Measurements from ENCODE around the gene KCNAB2. TPM values are rescaled to one million over a fixed set of nuclear protein-coding genes. Genes with fewer than 3 reads are reported as not detected.

The KCNAB2 gene
- total RNA-seq, 1 donor = 4.0 TPM

GRCh38 chr1:6145396-6145750 lies 99.7 kb downstream of the KCNAB2 start:
- no peak overlapping the region for H3K4me3 ChIP-seq (ENCODE audit: low read depth, low read length)
- no peak for DNase-seq (ENCODE audit: low read depth)
- TF ChIP-seq CTCF (IDR thresholded peaks at IDR 0.05; ENCODE audit: insufficient read depth, low read length) = no peak

DNA sequence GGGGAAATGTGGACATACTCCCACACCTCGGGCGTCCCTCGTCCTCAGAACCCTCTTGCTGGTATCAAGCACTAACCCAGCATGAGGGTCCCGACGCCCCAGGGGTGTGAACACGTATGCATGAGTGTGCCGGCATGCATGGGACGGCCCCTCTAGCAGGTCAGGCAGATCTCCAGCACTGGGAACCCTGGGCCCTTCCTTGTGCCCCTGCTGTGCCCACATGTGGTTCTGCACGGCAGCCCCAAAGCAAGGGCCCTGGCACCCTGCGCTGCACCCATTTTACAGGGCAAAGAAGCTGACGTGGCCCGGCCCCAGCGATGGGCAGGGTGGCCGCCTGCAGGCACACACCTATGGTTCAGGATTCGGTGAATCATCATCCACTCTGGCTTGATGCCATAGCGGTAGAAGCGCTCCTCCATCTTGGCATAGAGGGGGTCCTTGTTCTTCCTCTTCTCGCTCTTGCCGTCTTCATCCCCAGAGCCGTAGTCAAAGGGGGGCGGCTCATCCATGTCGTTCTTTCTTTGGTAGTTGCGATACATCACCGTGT lies 100.2 kb downstream of the KCNAB2 start:
- H3K4me3 ChIP-seq (ENCODE audit: low read depth, low read length) = no peak overlapping the region
- TF ChIP-seq CTCF (IDR thresholded peaks at IDR 0.05; ENCODE audit: insufficient read depth, low read length) = no peak
- DNase-seq (ENCODE audit: low read depth) = no peak

- no peak for DNase-seq (ENCODE audit: low read depth)
- no peak for TF ChIP-seq CTCF (IDR thresholded peaks at IDR 0.05; ENCODE audit: insufficient read depth, low read length)
- no peak overlapping the region for H3K4me3 ChIP-seq (ENCODE audit: low read depth, low read length)
Observed at GRCh38 chr1:6148497-6149241, 103.0 kb downstream of the KCNAB2 start.

DNA sequence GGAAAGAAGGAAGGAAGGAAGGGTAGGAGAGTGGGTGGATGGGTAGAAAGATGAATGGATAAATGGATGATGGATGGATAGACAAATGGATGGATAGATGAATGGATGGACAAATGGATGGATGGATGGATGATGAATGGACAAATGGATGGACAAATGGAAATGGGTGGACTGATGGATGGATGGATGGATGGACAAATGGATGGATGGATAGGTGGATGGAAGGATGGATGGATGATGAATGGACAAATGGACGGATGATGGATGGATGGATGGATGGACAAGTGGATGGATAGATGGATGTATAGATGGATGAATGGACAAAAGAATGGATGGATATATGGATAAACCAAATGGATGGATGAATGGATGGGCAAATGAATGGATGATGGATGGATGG lies 103.9 kb downstream of the KCNAB2 start:
- H3K4me3 ChIP-seq (ENCODE audit: low read depth, low read length) = no peak overlapping the region
- no peak for DNase-seq (ENCODE audit: low read depth)
- TF ChIP-seq CTCF (IDR thresholded peaks at IDR 0.05; ENCODE audit: insufficient read depth, low read length) = no peak

GRCh38 chr1:6150006-6150938 lies 104.6 kb downstream of the KCNAB2 start:
- no peak for DNase-seq (ENCODE audit: low read depth)
- TF ChIP-seq CTCF (IDR thresholded peaks at IDR 0.05; ENCODE audit: insufficient read depth, low read length) = no peak
- no peak overlapping the region for H3K4me3 ChIP-seq (ENCODE audit: low read depth, low read length)

Other genes starting within 250 kb of the KCNAB2 start
- 6.9 and 9.6 TPM in 2 replicates for gene NPHP4, start 53.5 kb upstream of the KCNAB2 start, total RNA-seq (ENCODE audit: low replicate concordance)
- gene CHD5, start 134.4 kb downstream of the KCNAB2 start, total RNA-seq (ENCODE audit: low replicate concordance) = 0.08 and 0.09 TPM in 2 replicates
- gene RPL22, start 153.7 kb downstream of the KCNAB2 start, total RNA-seq (ENCODE audit: low replicate concordance) = 169 and 279 TPM in 2 replicates
- 7.8 and 42.6 TPM in 2 replicates for gene RNF207, start 160.2 kb downstream of the KCNAB2 start, total RNA-seq (ENCODE audit: low replicate concordance)
- 53.5 and 99.1 TPM in 2 replicates for gene ICMT, start 190.1 kb downstream of the KCNAB2 start, total RNA-seq (ENCODE audit: low replicate concordance)
- not detected in 2 replicates for gene HES3, start 198.3 kb downstream of the KCNAB2 start, total RNA-seq (ENCODE audit: low replicate concordance)
- gene GPR153, start 215.2 kb downstream of the KCNAB2 start, total RNA-seq (ENCODE audit: low replicate concordance) = 9.9 and 10.9 TPM in 2 replicates

All from fibroblast of the aortic adventitia (primary cell).